Measurements from ENCODE around the gene LCE2D. TPM values are rescaled to one million over a fixed set of nuclear protein-coding genes. Genes with fewer than 3 reads are reported as not detected.

LCE2D gene, protein sequence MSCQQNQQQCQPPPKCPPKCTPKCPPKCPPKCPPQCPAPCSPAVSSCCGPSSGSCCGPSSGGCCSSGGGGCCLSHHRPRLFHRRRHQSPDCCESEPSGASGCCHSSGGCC
- total RNA-seq = not detected

DNA sequence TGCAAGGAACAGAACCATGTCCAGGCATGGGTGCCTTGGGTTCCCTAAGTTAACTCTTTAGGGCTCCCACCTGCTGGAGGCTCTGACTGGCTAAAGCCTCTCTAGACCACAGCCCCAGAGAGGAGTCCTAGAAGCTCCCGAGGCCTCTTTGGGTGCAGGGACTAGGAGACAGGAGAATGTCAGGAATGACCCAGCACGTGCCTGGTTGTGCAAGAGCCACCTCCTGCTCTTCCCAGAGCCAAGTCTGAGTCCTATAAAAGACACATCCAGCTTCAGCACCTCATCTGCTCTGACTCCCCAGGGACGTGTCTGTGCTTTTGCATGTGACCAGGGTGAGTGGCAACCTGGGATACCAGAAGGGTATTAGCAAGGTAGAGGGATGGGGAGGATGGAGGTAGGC is at the start of gene LCE2D:
TSS of gene LCE2D (plus strand) at position 283 of the 400 bp plus-strand sequence. CDS start 726 bp downstream, outside the sequence.
- peaks cover 3% of the 10 kb centered on the region for H3K27me3 Mint-ChIP-seq
- H3K4me1 Mint-ChIP-seq (ENCODE audit: low read depth) = no peaks in the 10 kb centered on the region
- ChIA-PET POLR2A (no interaction called here), CTCF (no interaction called here)
- intact Hi-C loops (cut with micrococcal nuclease) = no loop called here
- no peaks in the 10 kb centered on the region for H3K36me3 Mint-ChIP-seq (ENCODE audit: low read depth)
- DNase-seq (no peak), ATAC-seq (no peak)
- H3K27ac Mint-ChIP-seq = no peak within 1 kb of the TSS
- H3K9me3 Mint-ChIP-seq = no peaks in the 10 kb centered on the region
- H3K4me3 Mint-ChIP-seq = no peak within 1 kb of the TSS
- TF ChIP-seq, protein P1, sequence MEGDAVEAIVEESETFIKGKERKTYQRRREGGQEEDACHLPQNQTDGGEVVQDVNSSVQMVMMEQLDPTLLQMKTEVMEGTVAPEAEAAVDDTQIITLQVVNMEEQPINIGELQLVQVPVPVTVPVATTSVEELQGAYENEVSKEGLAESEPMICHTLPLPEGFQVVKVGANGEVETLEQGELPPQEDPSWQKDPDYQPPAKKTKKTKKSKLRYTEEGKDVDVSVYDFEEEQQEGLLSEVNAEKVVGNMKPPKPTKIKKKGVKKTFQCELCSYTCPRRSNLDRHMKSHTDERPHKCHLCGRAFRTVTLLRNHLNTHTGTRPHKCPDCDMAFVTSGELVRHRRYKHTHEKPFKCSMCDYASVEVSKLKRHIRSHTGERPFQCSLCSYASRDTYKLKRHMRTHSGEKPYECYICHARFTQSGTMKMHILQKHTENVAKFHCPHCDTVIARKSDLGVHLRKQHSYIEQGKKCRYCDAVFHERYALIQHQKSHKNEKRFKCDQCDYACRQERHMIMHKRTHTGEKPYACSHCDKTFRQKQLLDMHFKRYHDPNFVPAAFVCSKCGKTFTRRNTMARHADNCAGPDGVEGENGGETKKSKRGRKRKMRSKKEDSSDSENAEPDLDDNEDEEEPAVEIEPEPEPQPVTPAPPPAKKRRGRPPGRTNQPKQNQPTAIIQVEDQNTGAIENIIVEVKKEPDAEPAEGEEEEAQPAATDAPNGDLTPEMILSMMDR (IDR thresholded peaks at IDR 0.05) = no peak

DNA sequence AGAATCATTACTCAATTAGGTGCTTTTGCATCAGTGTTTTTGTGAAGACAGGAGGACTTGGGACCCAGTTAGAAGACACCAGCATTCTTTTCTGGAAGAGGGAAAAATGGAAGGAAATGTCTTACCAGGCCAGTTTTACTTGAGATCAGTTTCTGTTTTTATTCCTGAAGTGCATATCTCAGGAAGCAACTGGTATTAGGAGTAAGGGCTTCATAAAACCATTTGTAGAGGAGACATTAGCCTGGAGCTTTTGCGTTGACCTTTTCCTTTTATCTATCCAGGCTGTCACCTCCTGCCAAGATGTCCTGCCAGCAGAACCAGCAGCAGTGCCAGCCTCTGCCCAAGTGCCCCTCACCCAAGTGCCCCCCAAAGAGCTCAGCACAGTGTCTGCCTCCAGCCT is 49.7 kb upstream of the LCE2D start, which contains the start of gene LCE3B:
TSS of gene LCE3B (plus strand) at position 301 of the 400 bp plus-strand sequence. CDS start at position 301, 0 bp downstream.
- H3K27me3 Mint-ChIP-seq = no peaks in the 10 kb centered on the region
- H3K36me3 Mint-ChIP-seq (ENCODE audit: low read depth) = no peaks in the 10 kb centered on the region
- intact Hi-C loops (cut with micrococcal nuclease) = no loop called here
- ATAC-seq (no peak), DNase-seq (no peak)
- CTCF ChIA-PET = no interaction called here
- H3K9me3 Mint-ChIP-seq = peaks cover 2% of the 10 kb centered on the region
- TF ChIP-seq, protein P1 (IDR thresholded peaks at IDR 0.05) = no peak
- no peaks in the 10 kb centered on the region for H3K4me1 Mint-ChIP-seq (ENCODE audit: low read depth)
- no peak within 1 kb of the TSS for H3K4me3 Mint-ChIP-seq
- no peak within 1 kb of the TSS for H3K27ac Mint-ChIP-seq
- POLR2A ChIA-PET = no interaction called here

DNA sequence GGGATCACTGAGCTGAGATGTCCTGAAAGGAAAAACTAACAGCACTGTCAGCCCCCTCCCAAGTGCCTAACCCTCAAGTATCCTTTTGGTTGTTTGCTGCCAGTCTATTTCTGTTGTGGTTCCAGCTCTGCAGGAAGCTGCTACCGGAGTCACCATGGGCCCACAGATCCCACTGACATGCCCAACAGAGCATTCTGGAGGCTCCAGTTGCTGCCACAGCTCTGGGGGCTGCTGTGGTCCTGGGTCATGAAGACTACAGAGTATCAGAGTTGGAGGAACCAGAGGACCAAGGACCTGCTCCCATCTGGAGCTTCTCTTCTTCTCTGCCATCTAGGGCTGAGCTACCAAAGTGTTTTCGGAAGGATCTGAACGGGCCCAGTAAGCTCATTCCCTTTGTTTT is 41.2 kb upstream of the LCE2D start:
- Mint-ChIP-seq H3K4me1 (ENCODE audit: low read depth) (peaks cover 3% of the 10 kb centered on the region), H3K27me3 (peaks cover 16% of the 10 kb centered on the region), H3K9me3 (peaks cover 9% of the 10 kb centered on the region), H3K36me3 (ENCODE audit: low read depth) (no peaks in the 10 kb centered on the region), H3K27ac (no peak overlapping the region), H3K4me3 (no peak overlapping the region)
- intact Hi-C loops (cut with micrococcal nuclease) = no loop called here
- POLR2A ChIA-PET = no interaction called here
- ATAC-seq (no peak), DNase-seq (no peak)
- CTCF ChIA-PET = interaction anchor here (1.2 to 1.3 kb wide), 2 partner anchors 26 to 44 kb away, joined by 3 read pairs; no protein-coding TSS in a partner anchor
- TF ChIP-seq, protein P1 (IDR thresholded peaks at IDR 0.05) = no peak

DNA sequence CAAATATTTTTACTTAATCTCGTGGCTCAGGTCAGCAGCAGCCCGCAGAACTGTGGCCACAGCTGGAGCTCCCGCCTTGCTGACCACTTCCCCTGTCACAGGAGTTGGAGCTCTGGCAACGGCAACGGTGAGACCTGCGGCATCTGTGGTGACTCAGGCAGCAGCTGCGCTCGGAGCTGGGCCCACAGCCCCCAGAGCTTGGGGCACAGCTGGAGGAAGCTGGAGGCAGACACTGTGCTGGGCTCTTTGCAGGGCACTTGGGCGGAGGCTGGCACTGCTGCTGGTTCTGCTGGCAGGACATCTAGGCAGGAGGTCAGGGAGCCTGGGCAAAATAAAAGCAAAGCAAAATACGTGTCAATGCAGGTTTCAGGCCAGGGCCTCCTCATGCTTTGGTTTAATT is 40.4 kb upstream of the LCE2D start, which contains the start of gene LCE3A:
TSS of gene LCE3A (minus strand) at position 301 of the 400 bp plus-strand sequence. CDS start at position 301, 0 bp downstream.
- ChIA-PET CTCF (interaction anchor here (1.0 to 1.3 kb wide), 3 partner anchors 17 to 45 kb away, joined by 3 read pairs; no protein-coding TSS in a partner anchor), POLR2A (no interaction called here)
- Mint-ChIP-seq H3K9me3 (peaks cover 9% of the 10 kb centered on the region), H3K4me1 (ENCODE audit: low read depth) (peaks cover 3% of the 10 kb centered on the region), H3K27me3 (peaks cover 18% of the 10 kb centered on the region), H3K4me3 (no peak within 1 kb of the TSS), H3K36me3 (ENCODE audit: low read depth) (no peaks in the 10 kb centered on the region), H3K27ac (no peak within 1 kb of the TSS)
- TF ChIP-seq, protein P1 (IDR thresholded peaks at IDR 0.05) = no peak
- peak; percentile 7 for DNase-seq
- intact Hi-C loops (cut with micrococcal nuclease) = no loop called here
- no peak for ATAC-seq

DNA sequence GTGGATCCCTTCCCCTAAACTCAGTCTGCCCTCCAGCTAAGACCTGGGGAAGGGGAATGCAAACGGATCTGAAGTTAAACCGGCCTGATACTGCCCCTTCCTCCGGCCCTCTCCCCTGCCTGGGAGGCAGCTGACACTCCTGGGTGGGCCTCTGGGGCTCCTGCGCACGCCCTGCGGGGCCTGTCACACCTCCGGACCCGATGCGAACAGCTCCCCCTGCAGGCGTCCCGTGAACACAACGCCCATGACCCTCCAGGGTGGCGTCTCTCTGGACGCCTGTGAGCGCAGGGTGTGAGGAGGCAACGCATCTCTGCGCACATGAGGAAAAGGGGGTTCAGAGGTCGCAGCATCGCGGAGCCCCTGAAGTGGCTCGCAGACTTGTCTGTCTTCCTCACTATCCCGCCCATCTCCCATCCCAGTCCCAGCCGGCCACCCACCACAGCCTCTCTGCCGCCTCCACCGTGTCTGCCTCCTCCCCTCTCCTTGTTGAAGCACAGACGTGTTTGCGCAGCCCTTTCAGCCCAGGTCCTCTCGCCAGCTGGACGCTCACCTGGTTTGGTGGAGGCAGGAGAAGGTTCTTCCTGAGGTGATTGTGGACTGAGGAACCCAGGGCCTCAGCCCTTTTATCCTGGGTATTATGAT is 39.9 kb upstream of the LCE2D start:
- POLR2A ChIA-PET = no interaction called here
- H3K4me1 Mint-ChIP-seq (ENCODE audit: low read depth) = peaks cover 3% of the 10 kb centered on the region
- CTCF ChIA-PET = interaction anchor here (0.7 to 1.2 kb wide), 3 partner anchors 16 to 34 kb away, joined by 3 read pairs; no protein-coding TSS in a partner anchor
- no peak overlapping the region for H3K27ac Mint-ChIP-seq
- H3K36me3 Mint-ChIP-seq (ENCODE audit: low read depth) = no peaks in the 10 kb centered on the region
- H3K27me3 Mint-ChIP-seq = peaks cover 18% of the 10 kb centered on the region
- ATAC-seq = peak; percentile 55
- intact Hi-C loops (cut with micrococcal nuclease) = no loop called here
- H3K4me3 Mint-ChIP-seq = no peak overlapping the region
- peak; percentile 41 for DNase-seq
- TF ChIP-seq, protein P1 (IDR thresholded peaks at IDR 0.05) = peak; percentile 58
- H3K9me3 Mint-ChIP-seq = peaks cover 9% of the 10 kb centered on the region
